Body of pancreas (tissue), 4 donors: ENCODE measurements around the gene TP53I13. TPM values are rescaled to one million over a fixed set of nuclear protein-coding genes. Genes with fewer than 3 reads are reported as not detected.

ENCODE experiments used
- ATAC-seq: fragments of 150-250 bp; one replicate; pipeline ENCODE4 v1.9.1; 2016
- DNase-seq, 4 donors: peaks; one replicate each; pipeline ENCODE4 v3.0.0-alpha.2; 2019
- H3K27ac ChIP-seq, 4 donors: fragments of 200-600 bp; sonication (generic); 1 replicate in 3 of 4; 2 replicates in 1 of 4; pipeline versions ENCODE4 v1.5.1 to v1.6.1; 2016 to 2019; ENCODE audit warnings: mild to moderate bottlenecking in 1 of 4, mixed read lengths in 1 of 4, moderate library complexity in 1 of 4
- H3K27me3 ChIP-seq, 2 donors: fragments of 200-600 bp; sonication (generic); one replicate each; pipeline ENCODE4 v1.6.0; 2016; ENCODE audit warnings: mild to moderate bottlenecking in 1 of 2
- H3K36me3 ChIP-seq, 2 donors: fragments of 200-600 bp; sonication (generic); replicated peaks in 1 of 2; 2 replicates each; pipeline ENCODE4 v1.5.1; 2016; ENCODE audit warnings: low read depth in 2 of 2; ENCODE audit not compliant: insufficient read depth in 1 of 2
- H3K4me1 ChIP-seq: fragments of 200-600 bp; sonication (generic); one replicate; pipeline ENCODE4 v1.6.0; 2016
- H3K4me3 ChIP-seq, 2 donors: fragments of 200-600 bp; sonication (generic); 1 replicate in 1 of 2; 2 replicates in 1 of 2; pipeline ENCODE4 v1.5.1; 2016 to 2019
- H3K9me3 ChIP-seq, 3 donors: fragments of 200-600 bp; sonication (generic); 1 replicate in 2 of 3; 2 replicates in 1 of 3; pipeline ENCODE4 v1.5.1; 2016
- POLR2A ChIP-seq, 3 donors: fragments of 450-650 bp; IDR thresholded peaks; one replicate each; pipeline ENCODE4 v1.6.1; 2016; ENCODE audit warnings: antibody characterized with exemption in 3 of 3, mild to moderate bottlenecking in 2 of 3
- WGBS, 2 donors: methylation state at CpG; one replicate each; pipeline ENCODE4 v1.1.5; 2017; 5-methylcytosine and 5-hydroxymethylcytosine counted together
- intact Hi-C: fragments of 100-400 bp; cut with DNase I; formaldehyde crosslinking; loops from one replicate; pipeline ENCODE4 v1.15.1; 2023
- total RNA-seq, 2 donors: library from RNA; depleted of rRNA; stranded (reverse); fragments of >200 nt; gene quantifications; one replicate each; pipeline ENCODE4 v1.1.0, GENCODE V29; 2016
- TF ChIP-seq, protein P1 (sequence below), 7 experiments: fragments of 450-650 bp in 4 of 7; fragments of 200-600 bp in 3 of 7; sonication (generic) in 3 of 7; IDR thresholded peaks; one replicate each; pipeline ENCODE4 v1.5.1; 2016 to 2019; ENCODE audit warnings: antibody characterized with exemption in 7 of 7

The TP53I13 gene
- total RNA-seq, 2 donors from 2014 or later: 56.3 to 62.3 TPM

DNA sequence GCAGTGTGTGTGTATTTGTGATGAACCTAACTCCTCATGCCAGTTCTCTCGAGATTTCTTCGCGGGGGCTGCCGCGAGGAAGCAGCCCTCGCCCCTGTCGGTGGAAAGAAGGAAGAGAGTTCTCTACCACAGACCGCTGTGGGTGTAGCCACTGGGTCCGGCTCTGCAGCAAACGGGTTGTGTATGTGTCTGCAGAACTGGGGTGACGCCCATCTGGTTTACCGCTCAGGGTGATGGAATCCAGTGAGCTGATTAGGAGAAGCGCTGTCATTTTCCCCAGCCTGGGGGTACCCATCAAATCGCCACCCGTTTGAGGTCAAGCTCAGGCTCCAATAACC, 46.5 kb downstream of the TP53I13 start:
- Histone ChIP-seq H3K36me3 (no peaks in the 10 kb centered on the region), H3K27me3 (peaks cover 0 to 24% of the 10 kb centered on the region in 2 donors), H3K4me3 (no peak overlapping the region), H3K4me1 (peaks cover 57% of the 10 kb centered on the region), H3K9me3 (no peaks in the 10 kb centered on the region), H3K27ac (no peak overlapping the region)
- ATAC-seq (no peak), DNase-seq (peak; percentile 16 to 51 (median 21))
- intact Hi-C loops: no loop called here
- 5 to 11% methylated on average over 7 to 15 of the region's 15 CpGs for WGBS, 2 donors
- no peak for TF ChIP-seq POLR2A (IDR thresholded peaks at IDR 0.05)

DNA sequence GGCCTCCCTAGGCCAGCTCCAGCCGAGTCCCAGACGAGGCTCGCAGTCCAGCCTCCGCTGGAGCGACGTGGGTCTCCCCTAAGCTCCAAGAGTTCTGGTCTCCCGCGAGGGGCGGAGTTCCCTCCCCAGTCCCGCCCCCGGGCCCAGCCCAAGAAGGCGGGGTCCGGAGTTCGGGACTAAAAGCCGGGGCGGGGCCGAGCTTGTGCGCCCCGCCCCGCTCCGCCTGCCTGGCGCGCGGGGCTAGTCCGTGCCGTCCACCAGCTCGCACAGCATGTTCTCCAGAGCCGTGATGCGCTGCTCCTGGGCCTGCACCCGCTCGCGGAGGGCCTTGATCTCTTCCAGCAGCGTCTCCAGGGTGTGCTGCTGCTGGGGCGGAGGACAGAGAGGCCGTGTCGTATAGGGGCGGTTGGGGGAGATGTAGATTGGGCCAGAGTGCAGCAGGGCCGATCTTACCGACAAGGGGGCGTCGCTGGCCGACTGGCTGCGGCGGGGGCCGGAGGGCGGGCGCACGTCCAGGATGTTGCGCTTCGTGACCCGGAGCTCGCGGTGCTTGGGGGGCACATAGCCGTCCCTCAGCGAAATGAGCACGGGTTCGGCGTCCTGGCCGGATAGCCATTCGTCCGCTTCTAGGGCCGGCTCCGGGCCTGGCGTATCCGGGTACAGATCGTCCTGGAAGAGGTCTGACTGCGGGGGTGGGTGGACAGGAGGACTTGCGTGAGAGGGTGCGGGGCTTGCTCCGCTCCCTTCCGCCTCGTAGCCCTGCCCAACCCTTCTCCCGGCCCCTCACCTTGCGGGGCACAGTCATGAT, 47.2 kb downstream of the TP53I13 start:
- TF ChIP-seq, protein P1, sequence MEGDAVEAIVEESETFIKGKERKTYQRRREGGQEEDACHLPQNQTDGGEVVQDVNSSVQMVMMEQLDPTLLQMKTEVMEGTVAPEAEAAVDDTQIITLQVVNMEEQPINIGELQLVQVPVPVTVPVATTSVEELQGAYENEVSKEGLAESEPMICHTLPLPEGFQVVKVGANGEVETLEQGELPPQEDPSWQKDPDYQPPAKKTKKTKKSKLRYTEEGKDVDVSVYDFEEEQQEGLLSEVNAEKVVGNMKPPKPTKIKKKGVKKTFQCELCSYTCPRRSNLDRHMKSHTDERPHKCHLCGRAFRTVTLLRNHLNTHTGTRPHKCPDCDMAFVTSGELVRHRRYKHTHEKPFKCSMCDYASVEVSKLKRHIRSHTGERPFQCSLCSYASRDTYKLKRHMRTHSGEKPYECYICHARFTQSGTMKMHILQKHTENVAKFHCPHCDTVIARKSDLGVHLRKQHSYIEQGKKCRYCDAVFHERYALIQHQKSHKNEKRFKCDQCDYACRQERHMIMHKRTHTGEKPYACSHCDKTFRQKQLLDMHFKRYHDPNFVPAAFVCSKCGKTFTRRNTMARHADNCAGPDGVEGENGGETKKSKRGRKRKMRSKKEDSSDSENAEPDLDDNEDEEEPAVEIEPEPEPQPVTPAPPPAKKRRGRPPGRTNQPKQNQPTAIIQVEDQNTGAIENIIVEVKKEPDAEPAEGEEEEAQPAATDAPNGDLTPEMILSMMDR (IDR thresholded peaks at IDR 0.05): peak in 1 of 7 experiments; percentile 3
- peak in 2 of 3 donors; percentile 20 to 36 for TF ChIP-seq POLR2A (IDR thresholded peaks at IDR 0.05)
- H3K9me3 ChIP-seq: no peaks in the 10 kb centered on the region
- no peaks in the 10 kb centered on the region for H3K36me3 ChIP-seq
- H3K4me1 ChIP-seq: peaks cover 57% of the 10 kb centered on the region
- WGBS, 2 donors: 2 to 5% methylated on average over 11 to 69 of the region's 74 CpGs
- peak; percentile 76 for ATAC-seq
- peak; percentile 83 to 90 (median 86) for DNase-seq
- intact Hi-C loops: no loop called here
- no peak overlapping the region for H3K4me3 ChIP-seq
- peaks cover 0 to 24% of the 10 kb centered on the region in 2 donors for H3K27me3 ChIP-seq
- H3K27ac ChIP-seq: no peak overlapping the region

- 17 to 28% methylated on average over 29 to 32 of the region's 32 CpGs for WGBS, 2 donors
- ATAC-seq: no peak
- H3K4me3 ChIP-seq: no peak overlapping the region
- H3K4me1 ChIP-seq: peaks cover 57% of the 10 kb centered on the region
- no peaks in the 10 kb centered on the region for H3K36me3 ChIP-seq
- peaks cover 0 to 24% of the 10 kb centered on the region in 2 donors for H3K27me3 ChIP-seq
- TF ChIP-seq, protein P1 (IDR thresholded peaks at IDR 0.05): no peak
- TF ChIP-seq POLR2A (IDR thresholded peaks at IDR 0.05): no peak
- H3K9me3 ChIP-seq: no peaks in the 10 kb centered on the region
- intact Hi-C loops: no loop called here
- peak in 1 of 4 donors; percentile 12 for DNase-seq
- no peak overlapping the region for H3K27ac ChIP-seq
Measured at GRCh38 chr17:29616300-29617048, 48.0 kb downstream of the TP53I13 start.

- DNase-seq (peak; percentile 69 to 83 (median 72)), ATAC-seq (peak; percentile 36)
- WGBS, 2 donors: 0 to 3% methylated on average over 11 to 16 of the region's 16 CpGs
- H3K27ac ChIP-seq: no peak overlapping the region
- peaks cover 58% of the 10 kb centered on the region for H3K4me1 ChIP-seq
- no peak overlapping the region for H3K4me3 ChIP-seq
- no peaks in the 10 kb centered on the region for H3K9me3 ChIP-seq
- intact Hi-C loops: no loop called here
- TF ChIP-seq, protein P1 (IDR thresholded peaks at IDR 0.05): peak; percentile 26 to 60 (median 47)
- TF ChIP-seq POLR2A (IDR thresholded peaks at IDR 0.05): no peak
- H3K36me3 ChIP-seq: no peaks in the 10 kb centered on the region
- peaks cover 0 to 25% of the 10 kb centered on the region in 2 donors for H3K27me3 ChIP-seq
Measured at GRCh38 chr17:29617125-29617480, 48.6 kb downstream of the TP53I13 start.

DNA sequence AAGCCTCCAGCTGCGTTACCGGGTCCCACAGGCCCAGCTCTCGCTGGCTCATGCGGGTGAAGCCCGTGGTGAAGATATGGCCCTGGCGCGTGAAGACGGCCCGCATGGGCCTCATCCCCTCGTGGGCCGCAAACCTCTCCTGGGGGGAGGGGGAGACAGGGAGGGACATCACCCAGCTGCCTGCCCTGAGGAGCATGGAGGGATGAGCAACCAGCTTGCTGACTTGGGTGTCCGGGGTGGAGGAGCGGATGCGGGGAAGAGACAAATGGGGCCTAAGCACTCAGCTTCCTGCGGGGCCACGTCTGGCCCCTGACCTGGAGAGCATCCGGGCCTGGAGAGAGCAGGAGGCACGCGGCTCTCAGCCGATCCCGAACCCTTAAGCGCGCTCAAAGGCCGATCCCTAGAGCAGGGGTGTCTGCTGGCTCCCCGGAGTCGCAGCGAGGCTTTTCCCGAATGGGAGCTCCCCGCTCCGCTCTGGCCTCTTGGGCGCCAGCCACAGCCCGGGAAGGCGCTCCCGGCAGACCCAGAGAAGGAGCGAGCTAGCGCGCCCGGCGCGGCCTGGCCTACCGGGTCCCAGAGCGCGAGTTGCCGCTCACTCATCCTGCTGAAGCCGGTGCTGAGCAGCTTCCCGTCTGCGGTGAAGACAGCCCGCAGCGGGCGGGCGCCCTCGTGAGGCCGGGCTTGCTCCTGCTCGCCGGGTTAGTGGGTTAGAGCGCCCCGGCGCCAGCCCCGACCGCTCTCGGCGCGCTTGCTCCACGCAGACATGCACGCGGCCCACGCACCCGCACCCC, 49.2 kb downstream of the TP53I13 start:
- intact Hi-C loops: no loop called here
- Histone ChIP-seq H3K9me3 (no peaks in the 10 kb centered on the region), H3K27ac (no peak overlapping the region), H3K4me1 (peaks cover 63% of the 10 kb centered on the region), H3K4me3 (no peak overlapping the region), H3K36me3 (no peaks in the 10 kb centered on the region), H3K27me3 (peaks cover 0 to 30% of the 10 kb centered on the region in 2 donors)
- WGBS, 2 donors: 3 to 17% methylated on average over 6 to 61 of the region's 68 CpGs
- peak; percentile 56 for ATAC-seq
- DNase-seq: peak; percentile 80 to 85 (median 82)
- TF ChIP-seq, protein P1 (IDR thresholded peaks at IDR 0.05): peak; percentile 58 to 86 (median 73)
- peak in 1 of 3 donors; percentile 17 for TF ChIP-seq POLR2A (IDR thresholded peaks at IDR 0.05)
